ENCODE results near the gene TRAF2. TPM values are rescaled to one million over a fixed set of nuclear protein-coding genes. Genes with fewer than 3 reads are reported as not detected.

Gene TRAF2, protein sequence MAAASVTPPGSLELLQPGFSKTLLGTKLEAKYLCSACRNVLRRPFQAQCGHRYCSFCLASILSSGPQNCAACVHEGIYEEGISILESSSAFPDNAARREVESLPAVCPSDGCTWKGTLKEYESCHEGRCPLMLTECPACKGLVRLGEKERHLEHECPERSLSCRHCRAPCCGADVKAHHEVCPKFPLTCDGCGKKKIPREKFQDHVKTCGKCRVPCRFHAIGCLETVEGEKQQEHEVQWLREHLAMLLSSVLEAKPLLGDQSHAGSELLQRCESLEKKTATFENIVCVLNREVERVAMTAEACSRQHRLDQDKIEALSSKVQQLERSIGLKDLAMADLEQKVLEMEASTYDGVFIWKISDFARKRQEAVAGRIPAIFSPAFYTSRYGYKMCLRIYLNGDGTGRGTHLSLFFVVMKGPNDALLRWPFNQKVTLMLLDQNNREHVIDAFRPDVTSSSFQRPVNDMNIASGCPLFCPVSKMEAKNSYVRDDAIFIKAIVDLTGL
- total RNA-seq: 9.2 and 10.8 TPM in 2 replicates

DNA sequence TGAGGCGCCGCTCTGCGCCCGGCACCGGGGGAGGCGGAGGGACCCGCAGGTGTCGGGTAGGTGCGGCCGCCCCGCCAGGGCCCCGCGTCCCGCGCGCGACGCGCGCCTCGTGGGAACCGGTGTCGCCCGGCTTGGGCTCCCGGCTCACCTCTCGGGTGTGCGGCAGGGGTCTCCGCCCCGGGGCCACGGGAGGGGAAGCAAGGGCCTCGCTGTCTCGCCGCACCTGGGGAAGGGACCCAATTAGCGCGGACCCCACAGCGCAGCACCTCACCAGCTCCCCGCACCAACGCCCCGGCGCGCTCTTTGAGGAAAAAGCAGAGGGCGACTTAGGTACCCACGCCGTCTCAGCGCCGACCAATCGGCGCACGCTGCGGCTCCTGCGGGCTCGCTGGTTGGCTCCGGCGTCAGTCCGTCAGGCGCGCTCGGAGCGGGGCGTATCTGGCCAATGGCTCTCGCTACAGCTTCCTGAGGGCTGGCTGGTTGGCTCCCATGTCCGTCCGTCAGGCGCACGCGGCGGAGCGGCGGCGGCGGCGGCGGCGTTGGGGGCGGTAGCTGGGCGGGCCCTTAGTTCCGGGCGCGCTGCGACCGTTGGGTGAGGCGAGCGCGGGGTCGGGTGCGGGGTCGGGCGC, at the start of gene TRAF2:
TSS of gene TRAF2 (plus strand) at position 567 of the 629 bp plus-strand sequence. CDS start 12,225 bp downstream, outside the sequence.

DNA sequence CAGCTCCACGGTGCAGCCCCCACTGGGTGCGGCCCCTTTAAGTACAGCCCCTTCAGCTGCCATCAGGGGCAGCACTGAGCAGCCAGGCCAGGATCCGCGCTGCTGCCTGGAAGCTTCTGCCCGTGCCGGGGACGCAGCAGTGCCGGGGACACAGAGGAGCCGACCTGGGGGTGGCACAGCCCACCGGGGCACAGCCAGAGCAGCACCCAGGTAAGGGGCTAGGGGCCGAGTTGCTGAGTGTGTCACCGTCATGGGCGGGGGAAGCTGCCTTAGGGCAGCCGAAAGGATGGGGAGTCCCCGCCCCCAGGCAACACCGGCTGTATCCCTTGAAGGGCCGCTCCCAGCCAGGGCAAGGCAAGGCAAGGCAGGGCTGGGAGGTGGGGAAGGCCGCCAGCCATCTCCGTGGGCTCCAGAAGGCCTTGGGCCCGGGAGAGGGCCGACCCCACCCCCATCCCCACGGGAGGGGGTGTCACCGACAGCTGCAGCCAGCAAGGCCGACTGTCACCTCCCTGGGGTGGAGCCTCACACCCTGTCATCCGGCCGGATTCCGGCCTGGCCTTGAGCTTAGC, 43.9 kb upstream of the TRAF2 start, which contains the start of gene AJM1:
TSS of gene AJM1 (plus strand) at position 99 of the 569 bp plus-strand sequence. CDS start 1,937 bp downstream, outside the sequence.

DNA sequence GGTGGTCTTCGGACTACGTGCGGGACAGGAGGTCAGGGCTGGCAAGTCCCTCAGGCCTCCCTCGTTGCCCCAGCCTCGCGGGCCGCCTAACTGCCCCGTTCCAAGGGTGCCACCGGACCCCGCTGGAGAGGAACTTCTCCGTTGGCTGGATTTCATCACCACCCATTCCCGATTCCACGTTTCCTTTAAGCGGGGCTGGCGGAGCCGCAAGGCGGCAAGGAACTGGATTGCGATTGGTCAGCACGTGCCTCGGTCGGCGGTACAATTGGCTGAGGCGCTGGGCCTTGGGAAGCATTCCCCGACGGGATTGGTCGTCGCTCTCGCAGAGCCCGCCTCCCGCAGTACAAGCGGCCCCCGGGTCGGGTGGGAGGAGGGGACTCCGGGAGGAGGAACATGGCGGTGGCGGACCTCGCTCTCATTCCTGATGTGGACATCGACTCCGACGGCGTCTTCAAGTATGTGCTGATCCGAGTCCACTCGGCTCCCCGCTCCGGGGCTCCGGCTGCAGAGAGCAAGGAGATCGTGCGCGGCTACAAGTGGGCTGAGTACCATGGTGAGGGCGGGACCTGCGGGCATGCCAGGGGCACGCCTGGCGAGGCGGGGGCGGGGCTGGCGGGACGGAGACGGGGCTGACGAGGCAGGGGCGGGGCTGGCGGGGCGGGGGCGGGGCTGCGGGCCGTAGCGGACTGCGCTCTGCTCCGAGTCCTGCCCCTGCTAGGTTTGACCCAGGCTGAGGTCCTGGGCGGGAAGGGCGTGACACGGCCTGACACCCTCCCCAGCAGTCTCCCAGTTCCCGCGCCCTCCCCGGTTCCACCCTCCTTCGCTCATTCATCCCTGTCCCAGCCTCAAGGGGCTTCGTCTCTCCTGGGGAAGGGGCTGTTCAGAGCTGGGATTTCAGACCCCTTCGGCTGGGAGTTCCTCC, 37.0 kb upstream of the TRAF2 start, which contains the start of gene PHPT1:
TSS of gene PHPT1 (plus strand) at position 372 of the 922 bp plus-strand sequence. CDS start at position 394, 22 bp downstream.

DNA sequence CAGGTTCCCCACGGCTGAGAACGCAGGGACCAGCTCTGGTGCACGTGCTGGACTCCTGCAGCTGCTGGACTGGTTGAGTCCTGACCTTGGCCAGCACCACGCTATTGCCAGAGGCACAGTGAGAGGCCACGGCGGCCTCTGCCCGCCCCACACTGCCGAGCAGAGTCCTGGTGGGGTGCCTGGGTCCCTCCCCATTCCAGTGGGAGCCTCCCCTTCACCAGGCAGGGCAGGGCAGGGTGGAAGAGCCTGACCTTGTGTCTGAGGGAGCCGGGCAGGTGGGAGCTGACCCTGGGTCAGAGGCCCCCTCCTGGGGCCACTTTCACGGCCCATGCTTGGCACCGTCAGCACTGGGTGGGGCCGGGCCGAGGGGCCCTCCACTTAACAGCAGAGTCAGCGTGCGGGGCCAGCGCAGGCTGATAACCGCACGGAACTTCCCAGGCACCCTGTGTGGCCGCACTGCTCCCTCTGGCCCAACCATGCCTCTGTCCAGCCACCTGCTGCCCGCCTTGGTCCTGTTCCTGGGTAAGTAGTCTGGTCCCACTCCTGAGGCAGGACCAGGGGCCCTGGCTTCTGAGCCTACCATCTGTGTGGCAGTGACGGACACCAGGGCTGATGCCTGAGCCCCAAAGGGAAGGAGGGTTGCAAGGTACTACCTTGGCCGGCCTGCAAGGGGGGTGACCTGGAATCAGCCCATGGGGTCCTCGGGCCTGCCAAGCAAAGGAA, 34.2 kb upstream of the TRAF2 start, which contains the start of gene MAMDC4:
TSS of gene MAMDC4 (plus strand) at position 406 of the 723 bp plus-strand sequence. CDS start at position 477, 71 bp downstream.

DNA sequence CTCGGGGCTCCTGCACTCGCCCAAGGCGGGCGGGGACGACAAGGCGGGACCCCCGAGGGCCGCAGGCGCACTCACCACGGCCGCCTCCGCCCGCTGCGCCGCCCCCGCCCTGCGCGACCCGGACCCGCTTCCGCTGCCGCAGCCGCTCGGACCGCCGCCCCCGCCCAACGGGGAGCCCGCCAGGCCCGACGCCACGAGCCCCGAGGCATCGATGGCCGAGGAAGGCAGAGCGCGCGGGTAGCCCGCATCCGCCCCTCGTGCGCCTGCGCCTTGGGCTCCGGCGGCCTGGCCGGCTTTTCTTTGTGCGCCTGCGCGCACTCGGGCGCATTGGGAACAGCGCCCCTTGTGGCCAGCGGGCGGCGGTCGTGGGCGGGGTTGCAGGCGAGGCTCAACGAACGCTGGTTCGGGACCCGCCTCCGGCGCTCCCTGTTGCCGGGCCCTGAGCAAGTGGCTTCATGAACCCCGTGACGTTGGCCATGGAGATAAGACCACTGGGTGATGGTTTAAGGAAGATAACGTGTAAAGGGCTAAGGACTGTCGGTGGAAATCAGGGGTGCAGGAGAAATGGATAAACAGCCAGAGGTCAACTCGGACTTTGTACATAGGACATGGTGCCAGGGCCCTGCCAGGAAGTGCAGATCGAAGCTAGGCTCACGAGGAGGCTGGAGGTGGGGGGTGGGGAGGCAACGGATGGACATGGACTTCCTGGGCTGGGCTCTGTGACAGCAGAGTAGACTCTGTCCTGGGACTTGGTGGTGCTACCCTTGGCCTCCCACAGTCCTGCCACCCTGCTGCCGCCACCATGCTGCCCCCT, 58.4 kb downstream of the TRAF2 start, which contains the start of the genes C8G and FBXW5:
TSS of gene C8G (plus strand) at position 725 of the 814 bp plus-strand sequence. CDS start at position 803, 78 bp downstream.
TSS of gene FBXW5 (minus strand) at position 220 of the 814 bp plus-strand sequence. CDS start 655 bp downstream, outside the sequence.

DNA sequence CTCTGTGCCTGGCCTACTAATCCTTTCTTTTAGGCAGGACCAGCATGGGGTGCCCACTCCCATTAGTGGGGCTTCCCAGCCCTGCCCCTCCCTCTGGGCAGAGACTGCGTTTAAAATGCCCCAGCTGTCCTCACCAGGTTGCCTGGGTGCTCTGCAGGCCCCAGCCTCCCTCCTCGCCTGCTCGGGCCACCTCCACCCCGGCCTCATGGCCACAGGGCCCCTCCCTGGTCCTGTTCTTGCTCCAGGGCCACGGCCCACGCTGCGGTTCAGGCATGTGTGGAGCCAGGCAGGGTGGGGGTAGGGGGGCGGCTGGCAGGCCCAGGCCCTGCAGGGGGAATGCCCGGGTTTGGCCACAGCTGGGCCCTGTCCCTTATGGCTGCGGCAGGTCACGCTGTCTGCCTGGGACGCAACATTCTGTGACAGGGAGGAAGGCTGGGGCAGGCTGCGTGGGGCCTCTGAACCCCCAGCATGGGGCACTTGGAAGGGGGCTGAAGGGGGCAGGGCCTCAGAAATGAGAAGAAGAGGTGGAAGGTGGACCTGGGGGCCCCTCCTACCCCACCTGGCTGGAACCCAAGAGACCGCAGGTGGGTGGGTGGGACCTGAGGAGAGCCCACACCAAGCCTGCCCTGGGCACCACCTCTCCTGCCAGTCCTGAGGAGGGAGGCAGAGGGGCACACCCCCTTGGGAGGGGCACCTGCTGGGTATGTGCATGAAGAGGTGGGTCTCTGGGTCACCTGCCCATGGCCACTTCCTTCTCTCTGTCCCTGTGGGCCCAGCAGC, 65.4 kb downstream of the TRAF2 start, which contains the start of gene LCN12:
TSS of gene LCN12 (plus strand) at position 733 of the 780 bp plus-strand sequence. CDS start 55 bp downstream, outside the sequence.

Small RNAs within 50 kb of the gene (small RNA-seq; reads per million reads assigned to genes)
- not detected for gene MIR4479

Other genes starting within 250 kb of the TRAF2 start
- gene EGFL7, start 223.6 kb upstream of the TRAF2 start, total RNA-seq: 2.6 and 8.8 TPM in 2 replicates
- 34.4 and 39.7 TPM in 2 replicates for gene AGPAT2, start 199.1 kb upstream of the TRAF2 start, total RNA-seq
- gene DIPK1B, start 173.9 kb upstream of the TRAF2 start, total RNA-seq: under 0.01 TPM in 1 of 2 replicates, not detected in the other
- gene LCN10, start 143.6 kb upstream of the TRAF2 start, total RNA-seq: under 0.01 TPM in 1 of 2 replicates, not detected in the other
- not detected in 2 replicates for gene LCN6, start 138.0 kb upstream of the TRAF2 start, total RNA-seq
- gene LCN8, start 128.3 kb upstream of the TRAF2 start, total RNA-seq: not detected in 2 replicates
- not detected in 2 replicates for gene LCN15, start 122.0 kb upstream of the TRAF2 start, total RNA-seq
- gene TMEM141, start 95.2 kb upstream of the TRAF2 start, total RNA-seq: 31.3 and 40.8 TPM in 2 replicates
- gene CCDC183, start 90.2 kb upstream of the TRAF2 start, total RNA-seq: 0.20 and 0.37 TPM in 2 replicates
- 44.5 and 80.5 TPM in 2 replicates for gene RABL6, start 78.6 kb upstream of the TRAF2 start, total RNA-seq
- 0.73 and 0.98 TPM in 2 replicates for gene AJM1, start 44.0 kb upstream of the TRAF2 start, total RNA-seq
- gene PHPT1, start 37.1 kb upstream of the TRAF2 start, total RNA-seq: 44.0 and 77.5 TPM in 2 replicates
- 0.73 and 1.8 TPM in 2 replicates for gene MAMDC4, start 34.2 kb upstream of the TRAF2 start, total RNA-seq
- gene EDF1, start 20.2 kb upstream of the TRAF2 start, total RNA-seq: 107 and 187 TPM in 2 replicates
- gene FBXW5, start 58.2 kb downstream of the TRAF2 start, total RNA-seq: 125 TPM in 2 replicates
- not detected in 2 replicates for gene C8G, start 58.7 kb downstream of the TRAF2 start, total RNA-seq
- not detected in 2 replicates for gene LCN12, start 65.8 kb downstream of the TRAF2 start, total RNA-seq
- 0.59 and 4.8 TPM in 2 replicates for gene PTGDS, start 91.0 kb downstream of the TRAF2 start, total RNA-seq
- gene LCNL1, start 96.5 kb downstream of the TRAF2 start, total RNA-seq: under 0.01 and 0.37 TPM in 2 replicates
- 13.9 and 14.3 TPM in 2 replicates for gene PAXX, start 105.9 kb downstream of the TRAF2 start, total RNA-seq
- 0.20 and 0.73 TPM in 2 replicates for gene CLIC3, start 110.1 kb downstream of the TRAF2 start, total RNA-seq
- 15.4 and 19.5 TPM in 2 replicates for gene ABCA2, start 141.7 kb downstream of the TRAF2 start, total RNA-seq
- gene FUT7, start 145.6 kb downstream of the TRAF2 start, total RNA-seq: not detected in 2 replicates
- 18.8 and 24.3 TPM in 2 replicates for gene NPDC1, start 159.7 kb downstream of the TRAF2 start, total RNA-seq
- not detected in 2 replicates for gene ENTPD2, start 167.5 kb downstream of the TRAF2 start, total RNA-seq
- 6.6 and 8.2 TPM in 2 replicates for gene SAPCD2, start 184.0 kb downstream of the TRAF2 start, total RNA-seq
- gene UAP1L1, start 191.0 kb downstream of the TRAF2 start, total RNA-seq: 12.1 and 18.8 TPM in 2 replicates
- gene MAN1B1, start 200.5 kb downstream of the TRAF2 start, total RNA-seq: 45.5 and 52.2 TPM in 2 replicates
- 77.2 and 112 TPM in 2 replicates for gene DPP7, start 228.2 kb downstream of the TRAF2 start, total RNA-seq

All from subcutaneous preadipocyte (primary cell).